Calu3 (cell line): ENCODE data around the gene GRHL1. TPM values are rescaled to one million over a fixed set of nuclear protein-coding genes. Genes with fewer than 3 reads are reported as not detected.
"Not testable (repeated sequence)": the region's sequence is repeated elsewhere in the genome, so short reads cannot be mapped to it uniquely, and the experiment has no call there.

Experiments
- BruUV-seq: library from RNA; stranded (reverse); fragments of 400-500 nt; replicated peaks from 2 replicates; lab custom pipeline; 2021; lab: Mats Ljungman, UMichigan
- CTCF ChIA-PET: fragments of 300-600 bp; sonication (Branson Sonifier 250); formaldehyde crosslinking; loops from one replicate; lab custom pipeline; 2022; ENCODE audit warnings: antibody characterized with exemption; lab: Charles Lee
- DNase-seq: peaks from one replicate; pipeline ENCODE4 v3.0.0; 2022
- H3K27ac Mint-ChIP-seq: one replicate; pipeline ENCODE4 v1.8.0; 2022; ENCODE audit warnings: mixed read lengths; ENCODE audit not compliant: unreplicated experiment
- H3K27me3 Mint-ChIP-seq: one replicate; pipeline ENCODE4 v1.8.0; 2022; ENCODE audit warnings: mixed read lengths; ENCODE audit not compliant: unreplicated experiment
- H3K36me3 Mint-ChIP-seq: one replicate; pipeline ENCODE4 v1.8.0; 2022; ENCODE audit warnings: mild to moderate bottlenecking, moderate library complexity, mixed read lengths; ENCODE audit not compliant: insufficient read depth, unreplicated experiment
- H3K4me1 Mint-ChIP-seq: one replicate; pipeline ENCODE4 v1.8.0; 2022; ENCODE audit warnings: mild to moderate bottlenecking, low read depth, mixed read lengths; ENCODE audit not compliant: unreplicated experiment
- H3K4me3 Mint-ChIP-seq: one replicate; pipeline ENCODE4 v1.8.0; 2022; ENCODE audit warnings: mild to moderate bottlenecking, low read depth, moderate library complexity, mixed read lengths; ENCODE audit not compliant: unreplicated experiment
- H3K9me3 Mint-ChIP-seq: one replicate; pipeline ENCODE4 v1.8.0; 2022; ENCODE audit warnings: low read depth, mixed read lengths; ENCODE audit not compliant: unreplicated experiment
- CTCF ChIP-seq: fragments of 200-600 bp; IDR thresholded peaks from one replicate; pipeline ENCODE4 v1.8.0; 2022; ENCODE audit warnings: antibody characterized with exemption; ENCODE audit not compliant: unreplicated experiment
- intact Hi-C: fragments of 100-400 bp; cut with micrococcal nuclease; formaldehyde crosslinking; loops from one replicate; pipeline ENCODE4 v1.10.0; 2022; ENCODE audit not compliant: unreplicated experiment
- total RNA-seq: library from RNA; stranded (reverse); gene quantifications from 2 replicates; pipeline ENCODE4 v1.2.3, GENCODE V29; 2022

Gene GRHL1
- total RNA-seq, 1 experiment from 2014 or later = 11.7 TPM

- CTCF ChIA-PET = no interaction called here
- Mint-ChIP-seq H3K4me3 (no peak overlapping the region), H3K36me3 (peaks cover 16% of the 10 kb centered on the region), H3K27ac (no peak overlapping the region), H3K9me3 (no peaks in the 10 kb centered on the region), H3K27me3 (no peaks in the 10 kb centered on the region), H3K4me1 (peaks cover 21% of the 10 kb centered on the region)
- TF ChIP-seq CTCF = no peak
- no TSS peak for BruUV-seq
- no peak for DNase-seq
- intact Hi-C loops = no loop called here
Observed at GRCh38 chr2:9918275-9918674, 33.2 kb upstream of the GRHL1 start.

GRCh38 chr2:9919512-9919911 lies 32.0 kb upstream of the GRHL1 start:
- no peaks in the 10 kb centered on the region for H3K27me3 Mint-ChIP-seq
- TF ChIP-seq CTCF = no peak
- CTCF ChIA-PET = no interaction called here
- no peak overlapping the region for H3K4me3 Mint-ChIP-seq
- no peak for DNase-seq
- no peaks in the 10 kb centered on the region for H3K9me3 Mint-ChIP-seq
- intact Hi-C loops = no loop called here
- H3K27ac Mint-ChIP-seq = no peak overlapping the region
- H3K4me1 Mint-ChIP-seq = peaks cover 9% of the 10 kb centered on the region
- peaks cover 16% of the 10 kb centered on the region for H3K36me3 Mint-ChIP-seq
- BruUV-seq = no TSS peak

DNA sequence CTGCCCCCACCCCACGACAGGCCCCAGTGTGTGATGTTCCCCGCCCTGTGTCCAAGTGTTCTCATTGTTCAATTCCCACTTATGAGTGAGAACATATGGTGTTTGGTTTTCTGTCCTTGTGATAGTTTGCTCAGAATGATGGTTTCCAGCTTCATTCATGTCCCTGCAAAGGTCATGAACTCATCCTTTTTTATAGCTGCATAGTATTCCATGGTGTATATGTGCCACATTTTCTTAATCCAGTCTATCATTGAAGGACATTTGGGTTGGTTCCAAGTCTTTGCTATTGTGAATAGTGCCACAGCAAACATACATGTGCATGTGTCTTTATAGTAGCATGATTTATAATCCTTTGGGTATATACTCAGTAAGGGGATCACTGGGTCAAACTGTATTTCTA lies 24.5 kb upstream of the GRHL1 start:
- H3K27me3 Mint-ChIP-seq, BruUV-seq, H3K9me3 Mint-ChIP-seq, H3K36me3 Mint-ChIP-seq, CTCF ChIA-PET, H3K4me3 Mint-ChIP-seq, intact Hi-C loops, DNase-seq, H3K4me1 Mint-ChIP-seq, H3K27ac Mint-ChIP-seq: not testable (repeated sequence)

GRCh38 chr2:9937258-9937657 lies 14.2 kb upstream of the GRHL1 start:
- peaks cover 16% of the 10 kb centered on the region for H3K36me3 Mint-ChIP-seq
- CTCF ChIA-PET = no interaction called here
- intact Hi-C loops = no loop called here
- no peak overlapping the region for H3K27ac Mint-ChIP-seq
- no peak overlapping the region for H3K4me3 Mint-ChIP-seq
- BruUV-seq = no TSS peak
- no peaks in the 10 kb centered on the region for H3K9me3 Mint-ChIP-seq
- no peak for TF ChIP-seq CTCF
- no peak for DNase-seq
- no peaks in the 10 kb centered on the region for H3K27me3 Mint-ChIP-seq
- peaks cover 24% of the 10 kb centered on the region for H3K4me1 Mint-ChIP-seq

GRCh38 chr2:9937968-9938367 lies 13.5 kb upstream of the GRHL1 start:
- CTCF ChIA-PET = no interaction called here
- no peaks in the 10 kb centered on the region for H3K9me3 Mint-ChIP-seq
- intact Hi-C loops = no loop called here
- no peak overlapping the region for H3K4me3 Mint-ChIP-seq
- H3K27me3 Mint-ChIP-seq = no peaks in the 10 kb centered on the region
- no TSS peak for BruUV-seq
- H3K27ac Mint-ChIP-seq = no peak overlapping the region
- H3K4me1 Mint-ChIP-seq = peaks cover 31% of the 10 kb centered on the region
- peaks cover 16% of the 10 kb centered on the region for H3K36me3 Mint-ChIP-seq
- no peak for TF ChIP-seq CTCF
- DNase-seq = no peak
